Right forelimb (tissue), 1 donor: ENCODE data around the gene CUL2.
"Not testable (repeated sequence)": the region's sequence is repeated elsewhere in the genome, so short reads cannot be mapped to it uniquely, and the experiment has no call there.

Experiments
- DNase-seq: peaks from one replicate; pipeline ENCODE4 v3.0.0-alpha.2; 2018

The CUL2 gene

DNA sequence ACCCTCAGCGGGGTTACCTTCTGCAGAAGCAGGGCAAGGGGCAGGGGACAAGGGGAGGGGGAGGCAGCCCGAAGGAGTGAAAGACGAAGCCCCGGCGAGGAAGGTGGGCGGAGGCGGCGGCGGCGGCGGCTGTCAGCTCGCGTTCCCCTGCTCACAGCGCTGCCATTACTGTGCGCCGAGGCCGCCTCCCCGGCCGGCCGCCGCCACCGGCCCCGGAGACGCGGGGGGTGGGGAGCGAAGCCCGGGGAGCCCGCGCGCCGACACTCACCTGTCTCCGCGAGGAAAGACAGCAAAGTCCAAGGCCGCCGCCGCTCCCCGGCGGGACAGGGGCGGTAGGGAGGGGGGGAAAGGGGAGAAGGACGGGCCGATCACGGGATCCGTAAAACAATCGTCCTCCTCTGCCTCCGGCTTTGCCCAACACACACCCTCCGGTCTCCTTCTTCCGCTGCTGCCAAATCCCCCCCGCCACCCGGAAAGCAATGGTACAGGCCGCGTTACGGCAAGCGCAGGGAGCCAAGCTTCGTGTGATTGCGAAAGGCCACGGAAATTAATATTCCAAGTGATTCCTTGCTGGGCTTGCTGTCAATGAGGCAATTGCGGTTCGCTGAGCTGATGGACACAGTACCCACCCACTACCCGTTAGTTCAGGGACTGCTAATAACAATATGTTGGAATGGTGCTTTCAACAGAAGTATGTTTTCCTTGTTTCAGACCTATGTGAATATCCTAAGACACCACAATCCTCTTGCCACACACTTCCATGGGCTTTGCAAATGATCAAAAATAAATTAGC is at the start of gene CUL2:
Gene CUL2, minus strand, starts transcription at position 180 of the 793 bp plus-strand sequence. CDS start 19,024 bp downstream, outside the sequence.
- DNase-seq = peak; percentile 98

GRCh38 chr10:35136263-35136815 is 46.2 kb upstream of the CUL2 start:
- DNase-seq = no peak

- DNase-seq = no peak
Measured at GRCh38 chr10:35135861-35136260, 45.7 kb upstream of the CUL2 start.

DNA sequence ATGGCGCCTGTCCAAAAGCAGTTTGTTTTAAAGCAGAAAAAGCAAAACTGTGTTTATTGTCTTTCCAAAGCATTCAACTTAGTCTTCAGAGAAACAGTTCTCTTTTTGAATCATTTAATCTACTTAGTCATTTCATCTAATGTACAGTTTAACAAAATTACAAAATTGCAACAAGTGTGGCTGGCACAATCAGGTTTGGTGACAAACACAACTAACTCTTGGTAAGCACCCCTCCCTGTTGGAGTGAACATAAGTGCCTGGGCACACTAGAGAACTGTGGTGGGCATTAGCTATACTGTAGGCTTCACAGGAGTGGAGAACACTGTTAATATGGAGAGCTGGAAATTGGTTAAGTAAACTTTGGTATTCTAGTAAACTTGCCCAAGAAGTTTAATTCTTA is 43.4 kb upstream of the CUL2 start:
- DNase-seq = no peak

- DNase-seq = no peak
Measured at GRCh38 chr10:35132727-35133126, 42.6 kb upstream of the CUL2 start.

DNA sequence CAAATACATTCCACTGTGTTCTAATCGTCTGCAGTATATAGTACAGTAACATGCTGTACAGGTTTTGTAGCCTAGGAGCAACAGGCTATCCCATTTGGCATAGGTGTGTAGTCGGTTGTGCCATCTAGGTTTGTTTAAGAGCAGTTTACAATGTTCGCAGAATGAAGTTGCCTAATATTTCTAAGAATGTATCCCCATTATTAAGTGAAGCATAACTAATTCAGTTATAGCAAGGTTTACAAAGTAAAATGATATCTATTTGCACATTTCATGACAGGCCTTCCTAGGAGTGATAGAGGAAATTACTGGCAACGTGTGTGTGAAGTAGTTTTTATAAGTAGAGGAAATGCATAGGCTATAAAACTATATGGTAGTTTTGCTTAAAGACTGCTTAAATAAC is 40.5 kb upstream of the CUL2 start:
- no peak for DNase-seq

DNA sequence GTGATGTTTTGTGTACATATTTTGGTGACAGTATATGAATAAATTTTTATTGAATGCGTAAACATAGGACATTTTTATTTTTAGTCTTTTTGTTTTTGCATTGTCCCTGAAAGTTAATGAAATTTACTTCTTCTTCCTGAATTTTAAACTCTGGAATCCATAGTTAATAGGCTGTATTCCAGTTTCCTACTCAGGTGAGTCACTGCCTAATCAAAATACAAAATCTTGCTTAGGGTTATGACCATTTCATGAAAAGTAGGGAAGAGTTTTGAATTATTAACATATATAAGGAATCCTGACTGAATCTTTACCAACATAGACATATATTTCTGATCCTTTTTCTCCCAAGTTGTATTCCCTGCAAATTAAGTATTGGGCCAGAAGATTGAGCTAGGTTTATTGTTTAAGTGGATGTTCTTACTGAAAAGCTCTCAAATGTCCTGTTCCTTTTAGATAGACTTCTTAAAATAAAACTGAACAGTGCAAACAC is 39.1 kb upstream of the CUL2 start:
- DNase-seq = no peak

DNA sequence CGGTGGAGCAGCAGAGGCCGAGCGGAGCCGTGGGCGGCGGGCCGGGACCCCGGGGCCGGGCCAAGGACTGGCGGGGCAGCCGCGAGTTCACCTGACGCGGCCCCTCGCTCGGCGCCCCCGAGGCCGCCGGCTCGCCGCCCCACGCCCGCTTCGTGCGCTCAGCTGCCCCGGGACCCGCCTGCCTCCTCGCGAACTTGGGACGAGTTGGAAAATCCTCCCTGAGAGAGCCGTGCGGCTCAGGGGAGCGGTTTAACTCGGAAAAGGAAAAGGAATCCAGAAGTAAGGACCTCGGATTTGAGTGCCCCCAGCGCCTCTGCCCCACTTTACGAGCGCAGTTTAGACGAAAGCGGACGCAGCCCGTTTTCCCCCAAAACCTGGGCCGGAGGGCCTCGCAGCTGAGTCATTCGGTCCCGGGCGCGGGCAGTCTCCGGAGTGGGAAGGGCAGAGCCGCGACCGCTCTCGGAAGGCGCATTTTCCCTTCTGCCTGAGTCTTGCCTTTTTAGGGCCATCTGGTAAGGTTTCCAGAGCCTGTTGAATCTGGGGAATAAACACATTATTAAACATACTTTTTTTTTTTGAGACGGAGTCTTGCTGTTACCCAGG is 37.2 kb upstream of the CUL2 start:
- peak; percentile 84 for DNase-seq

GRCh38 chr10:35126530-35127288 is 36.6 kb upstream of the CUL2 start, which contains the start of gene CREM:
Gene CREM, plus strand, starts transcription at chr10:35126846. Its CDS starts 10,990 bp downstream, at chr10:35137836.
- peak; percentile 98 for DNase-seq

GRCh38 chr10:35126062-35126529 is 36.0 kb upstream of the CUL2 start:
- no peak for DNase-seq

- no peak for DNase-seq
Measured at GRCh38 chr10:35124540-35124939, 34.4 kb upstream of the CUL2 start.

DNA sequence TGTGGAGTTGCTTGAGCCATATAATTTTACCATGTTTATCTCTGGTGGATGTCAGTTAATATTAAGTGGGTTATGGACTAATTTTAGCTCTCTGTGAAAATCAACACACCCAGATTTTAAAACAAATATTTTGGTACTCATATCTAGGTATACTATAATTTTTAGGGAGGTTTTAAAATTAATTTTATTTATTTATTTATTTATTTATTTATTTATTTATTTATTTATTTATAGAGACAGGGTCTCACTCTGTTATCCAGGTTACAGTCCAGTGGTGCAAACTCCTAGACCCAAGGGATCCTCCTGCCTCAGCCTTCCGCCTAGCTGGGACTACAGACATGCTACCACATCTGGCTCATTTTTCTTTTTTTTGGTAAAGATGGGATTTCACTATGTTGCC is 29.2 kb upstream of the CUL2 start:
- DNase-seq = no peak

DNA sequence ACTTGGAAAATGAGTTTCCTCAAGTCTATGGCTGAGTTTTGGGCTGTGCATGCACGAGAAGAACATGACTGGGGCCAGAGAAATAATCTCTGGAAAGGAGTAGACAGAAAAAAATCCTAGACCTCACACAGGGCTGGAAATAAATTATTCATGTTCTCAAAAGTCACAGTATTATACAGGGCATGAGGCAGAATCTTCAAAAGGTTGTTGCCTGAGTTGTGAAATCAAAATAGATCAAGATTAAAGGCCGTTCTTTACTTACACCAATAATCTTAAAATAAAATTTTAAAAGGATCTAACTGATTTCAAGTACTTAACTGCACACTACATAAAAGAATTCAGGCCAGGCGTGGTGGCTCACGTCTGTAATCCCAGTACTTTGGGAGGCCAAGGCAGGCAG is 22.4 kb upstream of the CUL2 start:
- no peak for DNase-seq

DNA sequence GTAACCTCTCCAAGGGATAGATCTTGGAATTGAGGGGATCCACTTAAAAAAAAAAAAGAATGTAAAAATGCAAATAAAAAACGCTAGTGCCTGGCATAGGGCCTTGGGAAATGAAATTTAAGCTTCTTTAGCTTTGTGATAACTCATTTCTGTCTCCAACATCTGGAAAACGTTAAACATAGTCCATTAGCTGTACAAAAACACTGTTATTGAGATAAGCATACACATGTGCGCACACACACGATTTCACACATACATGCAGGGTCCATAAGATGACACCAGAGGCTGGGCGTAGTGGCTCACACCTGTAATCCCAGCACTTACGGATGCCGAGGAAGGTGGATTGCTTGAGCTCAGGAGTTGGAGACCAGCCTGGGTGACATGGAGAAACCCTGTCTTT is 13.7 kb upstream of the CUL2 start:
- DNase-seq = no peak

GRCh38 chr10:35097510-35097909 is 7.4 kb upstream of the CUL2 start:
- DNase-seq = no peak

DNA sequence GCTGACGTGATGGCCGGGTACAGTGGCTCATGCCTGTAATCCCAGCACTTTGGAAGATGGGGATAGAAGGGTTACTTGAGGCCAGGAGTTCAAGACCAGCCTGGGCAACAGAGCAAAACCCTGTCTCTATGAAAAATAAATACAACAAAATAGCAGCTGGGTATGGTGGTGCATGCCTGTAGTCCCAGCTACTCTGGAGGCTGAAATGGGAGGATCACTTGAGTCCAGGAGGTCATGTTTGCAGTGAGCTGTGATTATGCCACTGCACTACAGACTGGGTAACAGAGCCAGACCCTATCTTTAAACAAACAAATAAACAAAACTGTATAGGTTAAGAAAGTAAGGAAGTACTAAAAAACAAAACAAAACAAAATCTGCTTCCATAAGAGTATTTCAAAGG is 6.2 kb upstream of the CUL2 start:
- DNase-seq = no peak

DNA sequence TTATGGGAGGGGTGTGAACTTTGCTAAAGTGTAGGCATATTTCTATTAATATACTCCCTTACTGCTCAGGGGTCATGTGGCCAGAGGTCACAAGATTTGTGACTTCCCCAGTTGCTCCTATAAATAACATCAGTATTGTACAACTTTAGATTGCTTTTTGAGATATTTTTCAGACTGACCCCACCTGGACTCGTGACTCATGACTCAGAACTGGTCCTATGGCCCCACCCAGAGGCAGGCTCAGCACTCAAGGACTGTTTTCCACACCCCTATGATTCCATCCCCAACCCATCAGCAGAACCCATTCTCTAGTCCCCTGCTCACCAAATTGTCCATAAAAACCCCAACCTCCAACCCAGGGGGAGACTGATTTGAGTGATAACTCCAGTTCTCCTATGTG is 2.7 kb upstream of the CUL2 start:
- DNase-seq = no peak

- DNase-seq = no peak
Measured at GRCh38 chr10:35091994-35092790, 2.1 kb upstream of the CUL2 start.

DNA sequence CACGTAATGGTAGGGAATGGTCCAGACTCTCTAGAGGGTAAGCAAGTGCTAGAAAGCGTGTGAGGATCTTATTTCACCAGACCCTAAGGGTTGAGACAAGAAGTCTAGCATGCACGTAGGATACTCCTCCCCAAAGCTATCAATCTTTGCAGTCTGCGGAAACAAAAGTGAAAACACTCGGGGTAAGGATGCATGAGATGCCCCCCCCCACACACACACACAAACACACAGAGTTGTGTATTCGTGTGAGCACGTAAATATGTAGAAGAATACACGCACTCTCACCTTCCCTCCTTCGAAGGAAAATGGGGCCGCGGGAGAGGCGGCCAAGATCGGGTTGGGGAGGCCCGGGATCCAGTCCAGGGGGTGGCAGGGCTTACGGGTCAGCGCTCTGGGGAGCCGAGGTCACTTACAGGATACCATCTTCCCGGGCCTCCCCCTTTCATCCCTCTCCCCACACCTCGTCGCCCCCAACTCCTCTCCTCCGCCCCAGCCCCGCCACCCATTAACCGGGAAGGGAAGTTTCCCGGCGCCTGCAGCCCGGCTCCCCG is 455 bp downstream of the CUL2 start:
- peak; percentile 51 for DNase-seq

DNA sequence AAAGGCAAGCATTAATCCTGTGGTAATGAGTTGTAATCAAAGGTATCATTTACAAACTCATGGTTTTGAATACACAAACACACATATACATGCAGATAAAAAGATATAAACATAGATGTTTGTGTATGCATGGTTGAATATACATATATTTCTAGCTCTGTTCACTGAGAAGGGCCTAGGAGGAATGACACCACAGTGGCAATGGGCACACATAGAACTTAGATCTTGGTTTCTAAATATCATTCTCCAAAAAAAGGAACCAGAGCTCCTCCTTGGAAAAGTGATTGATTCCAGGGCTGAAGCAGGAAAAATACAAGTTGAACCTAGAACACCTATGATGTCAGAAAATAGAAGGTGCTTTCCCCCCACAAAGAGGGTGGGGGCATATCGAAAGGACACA is 6.9 kb downstream of the CUL2 start:
- DNase-seq = no peak

- DNase-seq = not testable (repeated sequence)
Measured at GRCh38 chr10:35080261-35080660, 9.9 kb downstream of the CUL2 start.

DNA sequence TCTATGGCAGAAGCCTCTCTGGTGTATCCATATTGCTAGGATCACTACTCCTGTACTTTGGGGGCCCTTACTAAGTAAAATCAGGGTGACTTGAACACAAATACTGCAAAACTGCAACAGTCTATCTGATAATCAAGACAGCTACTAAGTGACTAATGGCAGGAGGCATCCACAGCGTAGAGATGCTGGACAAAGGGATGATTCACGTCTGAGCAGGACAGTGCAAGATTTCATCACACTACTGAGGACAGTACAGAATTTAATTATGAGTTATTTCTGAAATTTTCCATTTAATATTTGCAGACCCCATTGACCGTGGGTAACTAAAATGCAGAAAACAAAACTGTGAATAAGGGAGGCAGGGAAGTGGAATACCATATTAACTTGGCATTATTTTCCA is 10.4 kb downstream of the CUL2 start:
- no peak for DNase-seq
